MM.1S (cell line): Measurements from ENCODE around the gene PRX.

Source experiments
- CTCF ChIP-seq: fragments of 300-600 bp; sonication (generic); IDR thresholded peaks from 2 replicates; pipeline ENCODE4 v1.5.1; 2016; ENCODE audit warnings: antibody characterized with exemption, low read length, mixed read lengths
- EZH2 ChIP-seq: fragments of 300-600 bp; sonication (generic); optimal IDR thresholded peaks from 2 replicates; pipeline ENCODE3; 2017; ENCODE audit warnings: low read depth, mild to moderate bottlenecking, antibody characterized with exemption, low read length, mixed read lengths
- EZH2phosphoT487 ChIP-seq: fragments of 300-600 bp; sonication (generic); IDR thresholded peaks from 2 replicates; pipeline ENCODE4 v1.6.1; 2018; ENCODE audit warnings: antibody characterized with exemption, low read length

- TF ChIP-seq CTCF, result no peak
- no peak for TF ChIP-seq EZH2phosphoT487
- TF ChIP-seq EZH2, result no peak
Measured at GRCh38 chr19:40460185-40460584, 47.0 kb upstream of the PRX start.
